Neural progenitor cell (in vitro differentiated cells): Measurements from ENCODE around the gene ASIC2.

Experiments
- CTCF ChIP-seq: fragments of 200-600 bp; sonication (generic); IDR thresholded peaks from 2 replicates; pipeline ENCODE4 v1.5.1; 2017; ENCODE audit warnings: antibody characterized with exemption, mild to moderate bottlenecking
- EZH2 ChIP-seq: fragments of 200-600 bp; sonication (generic); IDR thresholded peaks from 2 replicates; pipeline ENCODE4 v1.6.1; 2017; ENCODE audit warnings: antibody characterized with exemption, mild to moderate bottlenecking, moderate library complexity
- EZH2phosphoT487 ChIP-seq: fragments of 200-600 bp; sonication (generic); IDR thresholded peaks from 2 replicates; pipeline ENCODE4 v1.6.1; 2017; ENCODE audit warnings: antibody characterized with exemption

GRCh38 chr17:33201283-33201682 is 91.8 kb downstream of the ASIC2 start:
- TF ChIP-seq EZH2phosphoT487 = no peak
- TF ChIP-seq EZH2 = no peak
- no peak for TF ChIP-seq CTCF
